Endothelial cell (in vitro differentiated cells): Measurements from ENCODE around the gene CFAP61. TPM values are rescaled to one million over a fixed set of nuclear protein-coding genes. Genes with fewer than 3 reads are reported as not detected.

Experiments
- DNase-seq: peaks from one replicate; pipeline ENCODE4 v3.0.0; 2021; ENCODE audit warnings: low spot score
- H3K27ac Mint-ChIP-seq: one replicate; pipeline ENCODE4 v1.8.0; 2021; ENCODE audit warnings: mixed read lengths, inconsistent platforms; ENCODE audit not compliant: unreplicated experiment
- H3K27me3 Mint-ChIP-seq: one replicate; pipeline ENCODE4 v1.8.0; 2021; ENCODE audit warnings: mild to moderate bottlenecking, moderate library complexity, mixed read lengths, inconsistent platforms; ENCODE audit not compliant: unreplicated experiment
- H3K36me3 Mint-ChIP-seq: one replicate; pipeline ENCODE4 v1.8.0; 2021; ENCODE audit warnings: mild to moderate bottlenecking, low read depth, mixed read lengths, inconsistent platforms; ENCODE audit not compliant: unreplicated experiment
- H3K4me1 Mint-ChIP-seq: one replicate; pipeline ENCODE4 v1.8.0; 2021; ENCODE audit warnings: mild to moderate bottlenecking, mixed read lengths, inconsistent platforms; ENCODE audit not compliant: unreplicated experiment
- H3K4me3 Mint-ChIP-seq: one replicate; pipeline ENCODE4 v1.8.0; 2021; ENCODE audit warnings: mild to moderate bottlenecking, mixed read lengths, inconsistent platforms; ENCODE audit not compliant: unreplicated experiment
- H3K9me3 Mint-ChIP-seq: one replicate; pipeline ENCODE4 v1.8.0; 2021; ENCODE audit warnings: mixed read lengths, inconsistent platforms; ENCODE audit not compliant: unreplicated experiment
- CTCF ChIP-seq: fragments of 200-600 bp; sonication (generic); IDR thresholded peaks from one replicate; pipeline ENCODE4 v1.5.0; 2021; ENCODE audit warnings: antibody characterized with exemption; ENCODE audit not compliant: unreplicated experiment
- total RNA-seq: library from RNA; stranded (reverse); fragmentation: NEBNext Ultra II Directional; extraction: Animal tissue kit (Norgen Biotek cat#: 25700); gene quantifications from one replicate; pipeline ENCODE4 v1.2.1, GENCODE V29; 2021; ENCODE audit not compliant: unreplicated experiment

Gene CFAP61
- total RNA-seq, 1 donor from 2014 or later = not detected

GRCh38 chr20:20143165-20143564, 90.8 kb downstream of the CFAP61 start:
- Mint-ChIP-seq H3K27ac (no peak overlapping the region), H3K9me3 (no peaks in the 10 kb centered on the region), H3K4me3 (no peak overlapping the region), H3K4me1 (no peaks in the 10 kb centered on the region), H3K36me3 (no peaks in the 10 kb centered on the region), H3K27me3 (no peaks in the 10 kb centered on the region)
- TF ChIP-seq CTCF = no peak
- no peak for DNase-seq

- Mint-ChIP-seq H3K4me1 (no peaks in the 10 kb centered on the region), H3K27me3 (no peaks in the 10 kb centered on the region), H3K4me3 (no peak overlapping the region), H3K36me3 (no peaks in the 10 kb centered on the region), H3K9me3 (no peaks in the 10 kb centered on the region), H3K27ac (no peak overlapping the region)
- DNase-seq = no peak
- TF ChIP-seq CTCF = no peak
Observed at GRCh38 chr20:20143646-20144045, 91.3 kb downstream of the CFAP61 start.

GRCh38 chr20:20148779-20149178, 96.4 kb downstream of the CFAP61 start:
- H3K4me3 Mint-ChIP-seq = no peak overlapping the region
- DNase-seq = no peak
- no peak for TF ChIP-seq CTCF
- no peaks in the 10 kb centered on the region for H3K9me3 Mint-ChIP-seq
- no peaks in the 10 kb centered on the region for H3K27me3 Mint-ChIP-seq
- no peaks in the 10 kb centered on the region for H3K4me1 Mint-ChIP-seq
- no peaks in the 10 kb centered on the region for H3K36me3 Mint-ChIP-seq
- no peak overlapping the region for H3K27ac Mint-ChIP-seq

- no peaks in the 10 kb centered on the region for H3K4me1 Mint-ChIP-seq
- no peaks in the 10 kb centered on the region for H3K36me3 Mint-ChIP-seq
- no peak for TF ChIP-seq CTCF
- no peak overlapping the region for H3K27ac Mint-ChIP-seq
- H3K9me3 Mint-ChIP-seq = no peaks in the 10 kb centered on the region
- DNase-seq = no peak
- no peaks in the 10 kb centered on the region for H3K27me3 Mint-ChIP-seq
- no peak overlapping the region for H3K4me3 Mint-ChIP-seq
Observed at GRCh38 chr20:20150241-20150640, 97.9 kb downstream of the CFAP61 start.

- Mint-ChIP-seq H3K9me3 (no peaks in the 10 kb centered on the region), H3K36me3 (no peaks in the 10 kb centered on the region), H3K27me3 (peaks cover 1% of the 10 kb centered on the region), H3K4me1 (no peaks in the 10 kb centered on the region), H3K27ac (no peak overlapping the region), H3K4me3 (no peak overlapping the region)
- DNase-seq = no peak
- no peak for TF ChIP-seq CTCF
Observed at GRCh38 chr20:20160520-20160919, 108.2 kb downstream of the CFAP61 start.
